GM12865 (cell line): ENCODE data around the gene RBP3.

Experiments used
- DNase-seq: peaks from one replicate; pipeline ENCODE4 v3.0.0; 2010; ENCODE audit warnings: low read depth
- H3K4me3 ChIP-seq: 2 replicates; pipeline ENCODE4 v1.5.1; 2011; ENCODE audit warnings: mild to moderate bottlenecking, low read depth, low read length, control low read depth
- TF ChIP-seq, protein P1 (sequence below): IDR thresholded peaks from 2 replicates; pipeline ENCODE4 v1.5.1; 2011; ENCODE audit warnings: low read length, control low read depth, low read depth, inconsistent platforms; ENCODE audit not compliant: insufficient read depth; ENCODE audit errors: missing control alignments

The RBP3 gene

DNA sequence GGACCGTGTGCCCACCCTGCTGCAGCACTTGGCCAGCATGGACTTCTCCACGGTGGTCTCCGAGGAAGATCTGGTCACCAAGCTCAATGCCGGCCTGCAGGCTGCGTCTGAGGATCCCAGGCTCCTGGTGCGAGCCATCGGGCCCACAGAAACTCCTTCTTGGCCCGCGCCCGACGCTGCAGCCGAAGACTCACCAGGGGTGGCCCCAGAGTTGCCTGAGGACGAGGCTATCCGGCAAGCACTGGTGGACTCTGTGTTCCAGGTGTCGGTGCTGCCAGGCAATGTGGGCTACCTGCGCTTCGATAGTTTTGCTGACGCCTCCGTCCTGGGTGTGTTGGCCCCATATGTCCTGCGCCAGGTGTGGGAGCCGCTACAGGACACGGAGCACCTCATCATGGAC is 1.4 kb downstream of the RBP3 start:
- DNase-seq: no peak
- TF ChIP-seq, protein P1, sequence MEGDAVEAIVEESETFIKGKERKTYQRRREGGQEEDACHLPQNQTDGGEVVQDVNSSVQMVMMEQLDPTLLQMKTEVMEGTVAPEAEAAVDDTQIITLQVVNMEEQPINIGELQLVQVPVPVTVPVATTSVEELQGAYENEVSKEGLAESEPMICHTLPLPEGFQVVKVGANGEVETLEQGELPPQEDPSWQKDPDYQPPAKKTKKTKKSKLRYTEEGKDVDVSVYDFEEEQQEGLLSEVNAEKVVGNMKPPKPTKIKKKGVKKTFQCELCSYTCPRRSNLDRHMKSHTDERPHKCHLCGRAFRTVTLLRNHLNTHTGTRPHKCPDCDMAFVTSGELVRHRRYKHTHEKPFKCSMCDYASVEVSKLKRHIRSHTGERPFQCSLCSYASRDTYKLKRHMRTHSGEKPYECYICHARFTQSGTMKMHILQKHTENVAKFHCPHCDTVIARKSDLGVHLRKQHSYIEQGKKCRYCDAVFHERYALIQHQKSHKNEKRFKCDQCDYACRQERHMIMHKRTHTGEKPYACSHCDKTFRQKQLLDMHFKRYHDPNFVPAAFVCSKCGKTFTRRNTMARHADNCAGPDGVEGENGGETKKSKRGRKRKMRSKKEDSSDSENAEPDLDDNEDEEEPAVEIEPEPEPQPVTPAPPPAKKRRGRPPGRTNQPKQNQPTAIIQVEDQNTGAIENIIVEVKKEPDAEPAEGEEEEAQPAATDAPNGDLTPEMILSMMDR: no peak
- no peak overlapping the region for H3K4me3 ChIP-seq

GRCh38 chr10:47349941-47350371 is 1.8 kb downstream of the RBP3 start:
- TF ChIP-seq, protein P1: no peak
- no peak overlapping the region for H3K4me3 ChIP-seq

DNA sequence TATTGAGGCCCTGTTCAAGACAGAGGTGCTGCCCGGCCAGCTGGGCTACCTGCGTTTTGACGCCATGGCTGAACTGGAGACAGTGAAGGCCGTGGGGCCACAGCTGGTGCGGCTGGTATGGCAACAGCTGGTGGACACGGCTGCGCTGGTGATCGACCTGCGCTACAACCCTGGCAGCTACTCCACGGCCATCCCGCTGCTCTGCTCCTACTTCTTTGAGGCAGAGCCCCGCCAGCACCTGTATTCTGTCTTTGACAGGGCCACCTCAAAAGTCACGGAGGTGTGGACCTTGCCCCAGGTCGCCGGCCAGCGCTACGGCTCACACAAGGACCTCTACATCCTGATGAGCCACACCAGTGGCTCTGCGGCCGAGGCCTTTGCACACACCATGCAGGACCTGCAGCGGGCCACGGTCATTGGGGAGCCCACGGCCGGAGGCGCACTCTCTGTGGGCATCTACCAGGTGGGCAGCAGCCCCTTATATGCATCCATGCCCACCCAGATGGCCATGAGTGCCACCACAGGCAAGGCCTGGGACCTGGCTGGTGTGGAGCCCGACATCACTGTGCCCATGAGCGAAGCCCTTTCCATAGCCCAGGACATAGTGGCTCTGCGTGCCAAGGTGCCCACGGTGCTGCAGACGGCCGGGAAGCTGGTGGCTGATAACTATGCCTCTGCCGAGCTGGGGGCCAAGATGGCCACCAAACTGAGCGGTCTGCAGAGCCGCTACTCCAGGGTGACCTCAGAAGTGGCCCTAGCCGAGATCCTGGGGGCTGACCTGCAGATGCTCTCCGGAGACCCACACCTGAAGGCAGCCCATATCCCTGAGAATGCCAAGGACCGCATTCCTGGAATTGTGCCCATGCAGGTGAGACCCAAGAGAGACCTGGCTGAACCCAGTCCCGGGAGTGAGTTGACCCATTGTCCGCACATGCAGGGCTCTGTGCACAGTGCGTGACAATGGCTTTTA is 2.8 kb downstream of the RBP3 start:
- TF ChIP-seq, protein P1: no peak
- no peak for DNase-seq
- H3K4me3 ChIP-seq: no peak overlapping the region

More at GRCh38 chr10:47349941-47350371, 1.8 kb downstream of the RBP3 start:
- no peak for DNase-seq

- no peak for DNase-seq
- TF ChIP-seq, protein P1: no peak
- H3K4me3 ChIP-seq: no peak overlapping the region
These were observed 4.0 kb downstream of the RBP3 start for GRCh38 chr10:47351899-47352815.

- H3K4me3 ChIP-seq: no peak overlapping the region
These were observed 5.2 kb downstream of the RBP3 start for GRCh38 chr10:47353351-47353750.

GRCh38 chr10:47354165-47354564 is 6.0 kb downstream of the RBP3 start:
- no peak for DNase-seq
- no peak overlapping the region for H3K4me3 ChIP-seq
- TF ChIP-seq, protein P1: no peak

More at GRCh38 chr10:47353351-47353750, 5.2 kb downstream of the RBP3 start:
- DNase-seq: no peak
- TF ChIP-seq, protein P1: no peak
